Ishikawa (cell line): ENCODE measurements around the gene SLC3A2.
A peak's percentile ranks its signal among the peaks of the same experiment; 100 is the strongest.

Experiments
- CEBPB ChIP-seq: IDR thresholded peaks from 2 replicates; pipeline ENCODE4 v1.6.1; 2012
- CREB1 ChIP-seq: IDR thresholded peaks from 2 replicates; pipeline ENCODE4 v1.6.1; 2012; ENCODE audit warnings: low read depth
- EGR1 ChIP-seq: IDR thresholded peaks from 2 replicates; pipeline ENCODE4 v1.6.1; 2012
- EP300 ChIP-seq: IDR thresholded peaks from 2 replicates; pipeline ENCODE4 v1.6.1; 2012; ENCODE audit warnings: borderline replicate concordance
- FOXM1 ChIP-seq: IDR thresholded peaks from 2 replicates; pipeline ENCODE4 v1.6.1; 2012; ENCODE audit warnings: low read depth, borderline replicate concordance
- MAX ChIP-seq: IDR thresholded peaks from 2 replicates; pipeline ENCODE4 v1.6.1; 2012
- NFIC ChIP-seq: IDR thresholded peaks from 2 replicates; pipeline ENCODE4 v1.6.1; 2012
- RAD21 ChIP-seq: IDR thresholded peaks from 2 replicates; pipeline ENCODE4 v1.6.1; 2012; ENCODE audit warnings: low read depth
- REST ChIP-seq: IDR thresholded peaks from 2 replicates; pipeline ENCODE4 v1.6.1; 2012; ENCODE audit warnings: low read depth, mild to moderate bottlenecking
- TAF1 ChIP-seq: IDR thresholded peaks from 2 replicates; pipeline ENCODE4 v1.6.1; 2012; ENCODE audit warnings: low read depth, mild to moderate bottlenecking
- TCF12 ChIP-seq: IDR thresholded peaks from 2 replicates; pipeline ENCODE4 v1.6.1; 2012; ENCODE audit warnings: low read depth
- TEAD4 ChIP-seq: IDR thresholded peaks from 2 replicates; pipeline ENCODE4 v1.6.1; 2012
- USF1 ChIP-seq: IDR thresholded peaks from 2 replicates; pipeline ENCODE4 v1.6.1; 2012
- YY1 ChIP-seq: IDR thresholded peaks from 2 replicates; pipeline ENCODE4 v1.6.1; 2012; ENCODE audit warnings: low read depth
- ZBTB7A ChIP-seq: IDR thresholded peaks from 2 replicates; pipeline ENCODE4 v1.6.1; 2012; ENCODE audit warnings: low read depth

Gene SLC3A2

GRCh38 chr11:62857541-62857982 is 23.1 kb upstream of the SLC3A2 start:
- no peak for TF ChIP-seq USF1
- no peak for TF ChIP-seq CREB1
- no peak for TF ChIP-seq YY1
- TF ChIP-seq EP300, result no peak
- TF ChIP-seq RAD21, result no peak
- no peak for TF ChIP-seq FOXM1
- no peak for TF ChIP-seq CEBPB
- no peak for TF ChIP-seq TEAD4
- no peak for TF ChIP-seq EGR1
- TF ChIP-seq MAX, result no peak
- no peak for TF ChIP-seq TAF1

GRCh38 chr11:62858201-62858600 is 22.5 kb upstream of the SLC3A2 start:
- TF ChIP-seq TCF12 (no peak), FOXM1 (no peak), MAX (no peak), NFIC (no peak), CEBPB (no peak), EGR1 (no peak), USF1 (no peak), RAD21 (no peak), ZBTB7A (no peak), EP300 (no peak), TEAD4 (no peak), REST (no peak), YY1 (no peak), CREB1 (no peak), TAF1 (no peak)

- TF ChIP-seq FOXM1, result no peak
- no peak for TF ChIP-seq TEAD4
- no peak for TF ChIP-seq EGR1
- no peak for TF ChIP-seq TAF1
Observed at GRCh38 chr11:62860835-62861563, 19.7 kb upstream of the SLC3A2 start.

- no peak for TF ChIP-seq USF1
Observed at GRCh38 chr11:62863687-62864335, 16.9 kb upstream of the SLC3A2 start.

GRCh38 chr11:62865635-62866034 is 15.1 kb upstream of the SLC3A2 start:
- TF ChIP-seq NFIC (0 out of 2 replicates have a peak, but pooled peaks have one; percentile 19), TEAD4 (no peak)

- no peak for TF ChIP-seq EGR1
- no peak for TF ChIP-seq USF1
- TF ChIP-seq TCF12, result no peak
Observed at GRCh38 chr11:62874851-62875250, 5.8 kb upstream of the SLC3A2 start.

GRCh38 chr11:62875698-62876478 is 4.8 kb upstream of the SLC3A2 start:
- no peak for TF ChIP-seq YY1
- no peak for TF ChIP-seq EP300
- TF ChIP-seq MAX, result no peak
- no peak for TF ChIP-seq ZBTB7A
- TF ChIP-seq EGR1, result no peak
- TF ChIP-seq TCF12, result no peak
- TF ChIP-seq CREB1, result no peak
- TF ChIP-seq NFIC, result no peak
- no peak for TF ChIP-seq TAF1
- TF ChIP-seq FOXM1, result no peak
- no peak for TF ChIP-seq TEAD4
- no peak for TF ChIP-seq CEBPB
- TF ChIP-seq REST, result no peak
